NCI-H748 (cell line): Measurements from ENCODE around the gene SH3BP2.
"Not testable (repeated sequence)": the region's sequence is repeated elsewhere in the genome, so short reads cannot be mapped to it uniquely, and the experiment has no call there.

ENCODE experiments used
- DNase-seq: peaks from one replicate; lab custom pipeline; 2025; ENCODE audit not compliant: unreplicated experiment; lab: John Stamatoyannopoulos, UW

The SH3BP2 gene

GRCh38 chr4:2762486-2763370 is 30.2 kb upstream of the SH3BP2 start:
- DNase-seq, result not testable (repeated sequence)

DNA sequence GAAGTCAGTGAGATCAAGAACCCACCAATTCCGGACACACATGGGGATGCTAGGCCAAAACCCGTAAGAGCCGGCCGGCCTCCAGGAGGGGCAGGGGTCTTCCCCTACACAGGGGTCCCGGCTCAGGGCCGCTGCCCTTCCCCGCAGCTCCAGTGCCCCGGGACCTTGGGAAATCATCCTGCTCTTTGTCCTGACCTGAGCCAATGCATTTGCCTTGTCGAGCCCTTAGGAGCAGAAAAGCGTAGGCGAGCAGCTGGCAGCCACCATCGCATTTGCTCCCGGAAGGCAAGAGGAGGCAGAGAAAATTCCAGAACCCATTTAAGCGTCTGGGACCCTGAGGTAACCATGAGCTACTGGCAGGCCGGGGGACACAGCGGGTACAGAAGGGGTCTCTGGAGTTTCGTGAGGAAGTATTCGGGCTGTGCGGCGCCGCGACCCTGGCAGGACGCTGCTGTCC is 29.3 kb upstream of the SH3BP2 start:
- no peak for DNase-seq

DNA sequence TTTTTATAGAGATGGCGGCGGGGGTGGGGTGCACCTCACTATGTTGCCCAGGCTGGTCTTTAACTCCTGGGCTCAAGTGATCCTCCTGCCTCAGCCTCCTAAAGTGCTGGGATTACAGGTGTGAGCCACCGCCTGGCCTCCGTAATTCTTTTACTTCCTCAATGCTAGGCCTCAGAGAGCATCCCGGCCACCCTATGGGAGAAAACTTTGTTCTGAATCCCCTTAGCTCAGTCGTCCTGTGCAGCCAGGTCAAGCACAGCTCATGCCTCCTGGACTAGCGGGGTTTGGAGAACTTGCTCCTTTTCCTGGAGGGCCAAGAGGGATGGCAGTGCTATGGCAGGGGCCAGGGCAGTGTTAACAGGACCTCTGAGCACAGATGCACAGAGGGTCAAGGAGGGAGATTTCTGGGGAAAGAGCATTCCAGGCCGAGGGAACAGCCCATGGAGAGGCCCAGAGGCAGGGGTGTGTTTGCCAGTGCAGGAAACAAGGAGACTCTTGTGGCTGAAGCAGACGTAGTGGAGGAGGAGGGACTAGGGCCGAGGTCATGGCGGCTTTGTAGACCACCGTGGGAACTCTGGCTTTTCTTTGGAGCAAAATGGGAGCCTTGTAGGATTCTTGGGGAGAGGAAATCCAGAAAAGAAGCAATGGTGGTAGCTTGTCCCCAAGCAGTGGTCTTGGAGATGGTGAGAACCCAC is 26.9 kb upstream of the SH3BP2 start:
- no peak for DNase-seq

DNA sequence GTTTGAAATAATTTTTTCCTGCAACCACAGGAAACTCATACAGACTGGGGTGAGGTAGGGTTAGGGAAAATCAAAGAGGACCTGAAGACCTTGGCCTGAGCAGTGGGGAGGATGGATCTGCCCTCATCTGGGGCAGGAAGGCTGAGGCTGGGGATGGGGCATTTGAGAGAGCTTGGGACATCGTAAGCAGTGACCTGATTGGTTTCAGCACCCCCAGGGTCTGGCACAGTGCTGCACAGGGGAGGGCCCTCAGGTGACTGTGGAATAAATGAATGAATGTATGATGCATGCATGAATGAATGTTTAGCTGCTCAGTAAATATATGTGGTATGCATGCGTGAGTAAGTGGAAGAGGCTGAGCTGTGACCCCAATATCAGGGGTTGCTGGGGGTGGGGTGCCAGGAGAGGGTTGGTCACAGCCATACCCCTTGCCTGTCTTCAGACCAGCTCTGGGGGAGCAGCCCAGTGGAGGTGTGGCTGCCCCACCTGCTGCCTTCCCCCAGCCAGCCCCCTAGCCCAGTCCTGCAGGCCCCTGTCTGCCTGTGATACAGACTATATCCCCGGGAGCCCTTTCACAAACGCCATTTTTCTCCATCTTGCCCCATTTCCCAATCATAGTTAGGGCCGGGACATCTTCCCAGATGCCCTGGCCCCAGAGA is 25.7 kb upstream of the SH3BP2 start:
- no peak for DNase-seq

DNA sequence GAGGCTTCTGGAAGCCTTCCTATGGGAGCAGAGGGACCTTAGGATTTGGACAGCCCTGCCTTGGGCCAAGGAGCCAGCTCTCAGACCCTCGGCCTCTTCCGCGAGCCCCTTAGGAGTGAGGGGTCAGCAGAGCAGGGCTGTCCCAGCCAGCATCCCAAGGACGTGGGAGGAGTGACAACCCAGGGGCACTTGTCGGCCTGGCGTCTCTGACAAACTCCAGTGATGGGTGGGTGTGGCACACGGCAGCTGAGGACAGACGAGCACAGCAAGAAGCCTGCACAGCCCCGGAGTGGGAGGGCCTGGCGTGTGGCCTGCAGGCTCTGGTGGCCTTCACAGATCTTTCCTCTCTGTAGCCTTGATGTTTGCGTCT is 25.2 kb upstream of the SH3BP2 start:
- no peak for DNase-seq

- DNase-seq, result no peak
These were observed 24.8 kb upstream of the SH3BP2 start for GRCh38 chr4:2768124-2768523.

DNA sequence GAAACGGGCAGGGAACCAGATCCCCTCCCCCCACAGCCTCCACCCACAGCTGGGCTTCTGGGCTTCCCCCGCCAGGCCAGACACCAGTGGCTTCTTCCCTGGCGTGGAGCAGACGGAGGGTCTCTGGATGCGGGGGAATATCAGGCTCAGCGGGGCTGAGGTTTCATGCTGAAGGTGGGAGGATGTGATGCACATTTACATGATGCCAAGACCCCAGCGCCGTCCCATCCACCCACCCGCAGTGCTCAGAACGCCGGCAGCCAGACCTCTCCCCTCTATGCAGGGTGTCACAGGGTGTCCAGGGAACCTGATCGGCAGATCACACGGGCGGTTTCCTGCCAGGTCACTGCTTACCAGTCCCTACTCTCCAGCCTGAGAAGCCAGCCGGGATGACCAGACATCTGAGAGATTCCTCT is 24.0 kb upstream of the SH3BP2 start:
- DNase-seq, result no peak

DNA sequence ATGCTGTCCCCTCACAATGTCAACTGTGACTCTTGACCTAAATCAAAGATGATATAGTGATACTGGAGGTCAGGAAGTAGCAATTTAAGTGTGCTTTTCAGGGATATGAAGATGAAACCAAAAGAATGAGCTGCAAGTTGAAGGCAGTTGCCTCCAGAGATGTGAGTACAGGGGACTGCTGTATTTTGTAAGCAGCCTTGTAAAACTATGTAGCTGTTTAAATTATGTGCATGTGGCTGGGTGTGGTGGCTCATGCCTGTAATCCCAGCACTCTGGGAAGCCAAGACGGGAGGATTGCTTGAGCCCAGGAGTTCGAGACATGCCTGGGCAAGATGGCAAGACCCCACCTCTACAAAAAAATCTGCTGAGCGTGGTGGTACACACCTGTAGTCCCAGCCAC is 21.6 kb upstream of the SH3BP2 start:
- no peak for DNase-seq

- DNase-seq, result not testable (repeated sequence)
These were observed 12.2 kb upstream of the SH3BP2 start for GRCh38 chr4:2780643-2781042.

- DNase-seq, result no peak
These were observed 11.0 kb upstream of the SH3BP2 start for GRCh38 chr4:2781911-2782310.

DNA sequence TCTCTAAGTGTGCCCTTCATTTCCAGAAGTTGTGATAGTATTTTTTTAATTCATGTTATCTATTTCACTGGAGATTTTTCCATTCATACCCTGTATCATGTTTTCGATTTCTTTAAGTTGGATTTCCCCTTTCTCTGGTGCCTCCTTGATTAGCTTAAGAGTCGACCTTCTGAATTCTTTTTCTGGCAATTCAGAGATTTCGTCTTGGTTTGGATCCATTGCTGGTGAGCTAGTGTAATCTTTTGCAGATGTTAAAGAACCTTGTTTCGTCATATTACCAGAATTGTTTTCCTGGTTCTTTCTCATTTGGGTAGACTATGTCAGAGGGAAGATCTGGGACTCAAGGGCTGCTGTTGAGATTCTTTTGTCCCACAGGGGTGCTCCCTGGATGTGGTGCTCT is 9.1 kb upstream of the SH3BP2 start:
- DNase-seq, result no peak

DNA sequence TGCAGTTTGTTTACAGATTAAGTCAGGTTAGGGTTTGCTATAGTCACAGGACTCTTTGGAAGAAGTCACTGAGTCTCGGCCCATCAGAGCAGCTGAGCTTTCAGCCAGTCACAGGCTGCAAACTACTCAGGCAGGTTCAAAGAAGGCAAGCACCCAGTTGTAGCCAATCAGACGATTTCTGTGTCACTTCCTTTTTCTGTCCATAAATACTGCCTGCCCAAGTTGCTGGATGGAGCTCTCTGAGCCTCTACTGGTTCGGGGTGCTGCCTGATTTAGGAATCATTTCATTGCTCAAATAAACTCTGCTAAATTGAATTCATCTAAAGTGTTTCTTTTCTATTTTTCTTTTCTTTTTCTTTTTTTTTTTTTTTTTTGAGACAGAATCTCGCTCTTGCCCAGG is 7.3 kb upstream of the SH3BP2 start:
- no peak for DNase-seq

- no peak for DNase-seq
These were observed 6.7 kb upstream of the SH3BP2 start for GRCh38 chr4:2786152-2786671.

DNA sequence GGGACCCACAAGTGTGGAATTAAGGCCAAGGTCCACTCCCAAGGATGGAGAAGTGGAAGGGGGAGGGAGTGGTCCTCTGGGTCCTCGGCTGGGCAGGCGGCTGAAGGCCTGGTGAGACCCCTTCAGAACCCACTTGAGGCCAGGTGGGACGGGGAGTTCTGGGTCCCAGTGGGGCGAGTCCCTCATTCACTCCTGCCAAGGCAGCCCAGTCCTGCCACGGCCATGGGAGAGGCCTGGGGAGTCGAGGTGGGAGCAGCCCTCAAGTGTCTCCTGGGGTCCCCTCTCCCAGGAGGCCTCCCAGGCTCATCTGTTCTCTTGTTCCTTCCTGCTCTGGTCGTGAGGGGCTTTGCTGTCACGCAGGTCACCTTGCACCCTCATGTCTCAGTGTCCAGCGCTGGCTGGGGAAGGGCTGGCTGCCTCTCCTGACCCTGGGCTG is 6.1 kb upstream of the SH3BP2 start:
- no peak for DNase-seq

GRCh38 chr4:2787230-2788100 is 5.4 kb upstream of the SH3BP2 start:
- no peak for DNase-seq

DNA sequence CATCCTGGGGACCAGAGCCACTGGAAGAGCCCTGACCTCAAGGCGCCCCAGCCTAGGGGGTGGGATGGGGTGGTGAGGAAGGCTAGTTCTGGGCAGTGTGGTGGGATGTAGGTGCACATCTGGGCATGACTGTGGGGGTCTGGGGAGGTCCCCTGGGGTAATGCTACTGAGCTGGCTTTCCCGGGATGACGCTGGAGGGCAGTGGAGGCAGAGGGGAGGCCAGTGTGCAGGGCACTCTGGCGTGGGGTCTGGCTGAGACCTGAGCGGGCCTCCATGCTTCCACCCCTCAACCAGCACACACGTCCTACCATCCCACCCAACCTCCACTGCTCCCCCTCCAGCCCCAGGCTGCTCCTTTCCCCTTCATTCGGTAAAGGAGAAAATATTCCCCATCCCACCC is 4.8 kb upstream of the SH3BP2 start:
- DNase-seq, result no peak

DNA sequence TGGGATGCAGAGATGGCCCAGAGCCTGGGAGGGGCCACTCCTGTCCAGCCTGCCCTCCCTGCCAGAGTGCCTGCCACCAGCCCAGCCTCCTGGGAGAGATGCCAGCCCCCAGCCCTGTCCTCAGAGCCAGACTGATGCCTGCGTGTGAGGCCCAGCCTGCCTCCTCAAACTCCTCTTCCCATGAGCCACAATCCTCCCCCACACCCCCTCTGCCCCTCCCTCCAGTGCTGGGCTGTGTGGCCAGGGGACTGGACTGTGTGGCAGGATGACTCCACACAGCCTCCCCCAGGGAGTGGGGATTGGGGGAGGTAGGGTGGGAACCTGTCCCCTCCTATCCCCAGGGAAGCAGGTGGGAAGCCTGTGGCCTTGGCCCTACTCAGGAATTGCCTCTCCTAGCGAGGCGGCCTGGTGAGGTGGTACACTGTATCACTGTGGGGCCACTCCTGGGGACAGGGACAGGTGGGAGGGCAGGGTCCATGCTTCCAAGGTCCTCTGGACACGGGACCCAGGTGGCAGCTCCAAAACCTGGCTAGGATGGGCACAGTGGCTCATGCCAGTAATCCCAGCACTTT is 4.3 kb upstream of the SH3BP2 start:
- DNase-seq, result no peak

DNA sequence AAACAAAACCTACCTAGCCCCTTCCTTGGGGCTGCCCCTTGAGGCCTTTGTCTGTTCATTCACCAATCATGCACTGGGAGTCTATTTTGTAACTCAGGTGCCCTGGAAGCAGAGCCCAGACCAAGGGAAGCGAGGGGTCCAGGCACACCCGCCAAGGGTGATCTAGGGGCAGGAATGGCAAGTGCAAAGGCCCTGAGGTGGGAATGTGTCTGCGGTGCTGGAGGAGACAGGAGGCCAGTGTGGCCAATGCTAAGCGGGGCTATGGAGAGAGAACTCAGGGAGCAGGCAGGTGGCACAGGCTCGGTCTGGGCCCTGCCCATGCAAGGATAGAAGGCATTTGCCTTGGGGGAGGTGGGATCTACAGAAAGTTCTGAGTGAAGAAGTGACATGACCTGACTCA is 3.5 kb upstream of the SH3BP2 start:
- DNase-seq, result no peak

DNA sequence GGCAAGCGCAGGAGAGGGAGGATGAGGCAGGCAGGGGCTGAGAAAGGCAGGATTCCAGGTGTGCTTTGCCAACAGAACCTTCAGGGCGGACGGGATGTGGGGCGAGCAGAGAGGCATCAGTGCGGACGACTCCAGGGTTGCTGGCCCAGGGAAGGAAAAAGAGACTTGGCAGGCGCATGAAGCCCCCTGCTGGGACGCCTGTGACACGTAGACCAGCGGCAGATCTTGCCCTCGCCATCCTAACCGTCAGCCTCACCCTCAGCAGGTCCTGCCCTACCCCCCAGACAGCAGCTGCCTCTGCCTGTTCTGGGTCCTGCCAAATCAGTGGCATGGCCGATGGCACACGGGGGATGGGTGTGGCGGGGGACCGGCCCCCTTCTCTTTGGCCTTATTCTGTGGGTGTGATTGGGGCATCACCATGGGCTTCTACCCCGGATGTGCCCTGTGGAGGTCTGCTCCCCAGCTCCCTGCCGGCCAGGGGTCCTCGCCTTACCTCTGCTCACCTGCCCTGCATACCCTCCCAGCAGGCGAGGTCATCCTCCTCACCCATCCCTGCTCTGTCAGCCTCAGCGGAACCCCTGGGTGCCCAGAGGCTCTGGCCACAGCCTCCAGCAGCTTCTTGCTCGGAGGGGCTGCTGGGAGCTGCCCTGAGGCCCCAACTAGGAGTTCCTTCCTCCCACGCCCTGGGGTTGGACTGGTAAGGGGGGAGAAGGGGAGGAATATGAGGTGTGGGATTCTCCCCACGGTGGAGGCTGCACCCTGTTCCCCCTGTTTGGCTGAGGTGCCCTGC is 2.9 kb upstream of the SH3BP2 start:
- DNase-seq, result no peak
